ENCODE measurements around the gene NT5DC1.

NT5DC1 gene

DNA sequence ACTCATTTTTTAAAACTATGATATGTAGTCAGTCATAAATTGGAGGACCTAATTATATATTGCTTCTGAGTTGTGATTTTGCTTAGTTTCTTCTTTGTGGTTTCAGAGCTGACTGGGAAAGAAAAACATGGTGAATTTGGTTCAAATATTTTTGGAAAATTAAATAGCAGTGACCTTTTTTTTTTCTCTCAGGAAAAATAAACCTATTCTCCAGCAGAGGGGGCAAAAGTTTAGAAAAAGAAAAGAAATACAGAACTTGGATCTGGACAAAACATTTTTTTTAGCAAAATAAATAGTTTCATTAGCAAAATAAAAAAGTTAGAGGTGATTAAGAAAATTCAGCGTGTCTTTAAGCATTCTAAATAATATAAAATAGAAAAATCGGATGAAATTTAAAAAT, 15.1 kb downstream of the NT5DC1 start:
- no peak overlapping the region for H3K9ac ChIP-seq (ENCODE audit: low read depth, low read length)
- H3K79me2 ChIP-seq (ENCODE audit: insufficient read depth, low read length), result no peaks in the 10 kb centered on the region
- H3K27ac ChIP-seq (ENCODE audit: low read length), result no peak overlapping the region
- no peak overlapping the region for H2AFZ ChIP-seq (ENCODE audit: low read depth, low read length)
- no peak overlapping the region for H3K4me2 ChIP-seq (ENCODE audit: insufficient read depth, low read length)
- no peaks in the 10 kb centered on the region for H3K4me1 ChIP-seq (ENCODE audit: insufficient read depth, low read length)
- H3K4me3 ChIP-seq (ENCODE audit: low read depth in 1 of 2, low read length in 2 of 2), result no peak overlapping the region
- no peak for ATAC-seq (ENCODE audit: insufficient read depth, low read depth)
- no peaks in the 10 kb centered on the region for H3K9me3 ChIP-seq (ENCODE audit: insufficient read depth, low read length, severe bottlenecking)
- no peaks in the 10 kb centered on the region for H4K20me1 ChIP-seq (ENCODE audit: insufficient read depth, low read length)
- H3K36me3 ChIP-seq (ENCODE audit: insufficient read depth, low read length), result no peaks in the 10 kb centered on the region
- no peak for DNase-seq
- TF ChIP-seq, protein P1, sequence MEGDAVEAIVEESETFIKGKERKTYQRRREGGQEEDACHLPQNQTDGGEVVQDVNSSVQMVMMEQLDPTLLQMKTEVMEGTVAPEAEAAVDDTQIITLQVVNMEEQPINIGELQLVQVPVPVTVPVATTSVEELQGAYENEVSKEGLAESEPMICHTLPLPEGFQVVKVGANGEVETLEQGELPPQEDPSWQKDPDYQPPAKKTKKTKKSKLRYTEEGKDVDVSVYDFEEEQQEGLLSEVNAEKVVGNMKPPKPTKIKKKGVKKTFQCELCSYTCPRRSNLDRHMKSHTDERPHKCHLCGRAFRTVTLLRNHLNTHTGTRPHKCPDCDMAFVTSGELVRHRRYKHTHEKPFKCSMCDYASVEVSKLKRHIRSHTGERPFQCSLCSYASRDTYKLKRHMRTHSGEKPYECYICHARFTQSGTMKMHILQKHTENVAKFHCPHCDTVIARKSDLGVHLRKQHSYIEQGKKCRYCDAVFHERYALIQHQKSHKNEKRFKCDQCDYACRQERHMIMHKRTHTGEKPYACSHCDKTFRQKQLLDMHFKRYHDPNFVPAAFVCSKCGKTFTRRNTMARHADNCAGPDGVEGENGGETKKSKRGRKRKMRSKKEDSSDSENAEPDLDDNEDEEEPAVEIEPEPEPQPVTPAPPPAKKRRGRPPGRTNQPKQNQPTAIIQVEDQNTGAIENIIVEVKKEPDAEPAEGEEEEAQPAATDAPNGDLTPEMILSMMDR (IDR thresholded peaks at IDR 0.05; ENCODE audit: borderline replicate concordance, extremely low read depth, low read length, poor library complexity, severe bottlenecking), result peak; percentile 27
- TF ChIP-seq EZH2 (IDR thresholded peaks at IDR 0.05; ENCODE audit: borderline replicate concordance, low read depth, low read length, severe bottlenecking), result no peak
- no peaks in the 10 kb centered on the region for H3K27me3 ChIP-seq (ENCODE audit: insufficient read depth, low read length, poor library complexity)

DNA sequence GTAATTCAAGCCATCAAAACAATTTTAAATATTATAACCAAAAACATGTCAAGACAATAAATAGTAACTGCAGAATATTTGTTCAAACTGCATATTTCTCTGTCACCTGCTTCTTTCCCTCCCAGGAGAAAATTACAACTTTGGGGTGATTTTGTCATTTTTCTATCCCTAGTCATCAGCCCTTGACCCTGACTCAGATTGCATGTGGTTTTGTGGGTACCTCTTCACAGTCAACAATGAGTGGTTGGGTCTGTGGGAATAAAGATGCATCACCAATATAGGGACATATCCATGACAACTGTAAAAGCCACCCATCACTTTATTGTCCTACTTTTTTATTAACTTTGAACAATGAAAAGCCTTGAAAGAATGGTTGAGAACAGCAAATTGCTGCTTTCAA, 18.0 kb downstream of the NT5DC1 start:
- no peak overlapping the region for H3K4me2 ChIP-seq (ENCODE audit: insufficient read depth, low read length)
- no peak overlapping the region for H3K4me3 ChIP-seq (ENCODE audit: low read depth in 1 of 2, low read length in 2 of 2)
- no peaks in the 10 kb centered on the region for H3K9me3 ChIP-seq (ENCODE audit: insufficient read depth, low read length, severe bottlenecking)
- H3K27me3 ChIP-seq (ENCODE audit: insufficient read depth, low read length, poor library complexity), result no peaks in the 10 kb centered on the region
- H3K9ac ChIP-seq (ENCODE audit: low read depth, low read length), result no peak overlapping the region
- H3K79me2 ChIP-seq (ENCODE audit: insufficient read depth, low read length), result no peaks in the 10 kb centered on the region
- no peaks in the 10 kb centered on the region for H3K36me3 ChIP-seq (ENCODE audit: insufficient read depth, low read length)
- ATAC-seq (ENCODE audit: insufficient read depth, low read depth), result no peak
- no peaks in the 10 kb centered on the region for H3K4me1 ChIP-seq (ENCODE audit: insufficient read depth, low read length)
- no peaks in the 10 kb centered on the region for H4K20me1 ChIP-seq (ENCODE audit: insufficient read depth, low read length)
- no peak overlapping the region for H2AFZ ChIP-seq (ENCODE audit: low read depth, low read length)
- no peak for TF ChIP-seq EZH2 (IDR thresholded peaks at IDR 0.05; ENCODE audit: borderline replicate concordance, low read depth, low read length, severe bottlenecking)
- TF ChIP-seq, protein P1 (IDR thresholded peaks at IDR 0.05; ENCODE audit: borderline replicate concordance, extremely low read depth, low read length, poor library complexity, severe bottlenecking), result no peak
- no peak overlapping the region for H3K27ac ChIP-seq (ENCODE audit: low read length)
- no peak for DNase-seq

DNA sequence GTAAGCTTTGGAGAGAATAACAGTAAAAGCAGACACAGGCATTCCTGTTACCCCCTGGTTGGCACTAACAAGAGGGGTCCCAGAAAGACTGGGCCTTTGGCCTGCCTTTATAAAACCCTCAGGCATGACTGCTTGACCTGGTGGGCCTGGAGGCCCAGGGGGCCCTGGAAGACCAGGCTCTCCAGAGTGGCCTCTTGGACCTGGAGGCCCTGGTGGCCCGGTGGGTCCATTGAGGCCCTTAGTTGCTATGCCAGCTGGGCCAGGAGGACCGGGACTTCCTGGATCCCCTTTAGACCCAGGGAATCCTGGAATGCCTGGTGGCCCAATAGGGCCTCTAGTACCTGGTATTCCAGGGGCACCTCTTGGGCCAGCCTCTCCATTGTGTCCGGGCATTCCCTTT, 19.8 kb downstream of the NT5DC1 start:
- no peak for TF ChIP-seq EZH2 (IDR thresholded peaks at IDR 0.05; ENCODE audit: borderline replicate concordance, low read depth, low read length, severe bottlenecking)
- TF ChIP-seq, protein P1 (IDR thresholded peaks at IDR 0.05; ENCODE audit: borderline replicate concordance, extremely low read depth, low read length, poor library complexity, severe bottlenecking), result no peak
- DNase-seq (no peak), ATAC-seq (ENCODE audit: insufficient read depth, low read depth) (no peak)
- no peaks in the 10 kb centered on the region for H3K4me1 ChIP-seq (ENCODE audit: insufficient read depth, low read length)
- H3K27me3 ChIP-seq (ENCODE audit: insufficient read depth, low read length, poor library complexity), result no peaks in the 10 kb centered on the region
- no peak overlapping the region for H3K4me2 ChIP-seq (ENCODE audit: insufficient read depth, low read length)
- H3K36me3 ChIP-seq (ENCODE audit: insufficient read depth, low read length), result no peaks in the 10 kb centered on the region
- H3K9ac ChIP-seq (ENCODE audit: low read depth, low read length), result no peak overlapping the region
- no peaks in the 10 kb centered on the region for H3K79me2 ChIP-seq (ENCODE audit: insufficient read depth, low read length)
- H3K27ac ChIP-seq (ENCODE audit: low read length), result no peak overlapping the region
- H4K20me1 ChIP-seq (ENCODE audit: insufficient read depth, low read length), result no peaks in the 10 kb centered on the region
- no peak overlapping the region for H3K4me3 ChIP-seq (ENCODE audit: low read depth in 1 of 2, low read length in 2 of 2)
- no peak overlapping the region for H2AFZ ChIP-seq (ENCODE audit: low read depth, low read length)
- no peaks in the 10 kb centered on the region for H3K9me3 ChIP-seq (ENCODE audit: insufficient read depth, low read length, severe bottlenecking)

DNA sequence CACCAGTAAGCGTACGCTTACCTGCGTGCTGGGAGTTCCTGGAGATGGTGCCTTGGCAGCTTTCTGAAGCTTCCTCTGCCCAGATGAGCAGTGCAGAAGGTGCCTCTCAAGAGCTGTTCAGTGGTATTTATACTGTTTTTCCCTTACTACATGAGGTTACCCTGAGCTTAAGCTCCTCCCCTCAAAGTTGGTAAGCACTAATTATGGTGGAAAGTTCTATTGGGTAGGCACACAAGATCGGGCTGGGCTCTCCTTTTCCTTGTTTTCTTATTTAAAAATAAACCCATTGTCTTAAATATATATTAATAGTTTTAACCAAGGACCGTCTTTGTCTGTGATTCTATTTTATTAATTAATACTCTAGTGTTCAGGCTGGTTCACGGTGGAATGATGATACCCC, 25.4 kb downstream of the NT5DC1 start, which contains the start of gene COL10A1:
COL10A1 (minus strand) TSS at position 101 of the 400 bp plus-strand sequence. CDS start 640 bp downstream, outside the sequence.
- Histone ChIP-seq H3K79me2 (ENCODE audit: insufficient read depth, low read length) (no peaks in the 10 kb centered on the region), H3K4me1 (ENCODE audit: insufficient read depth, low read length) (no peaks in the 10 kb centered on the region), H3K36me3 (ENCODE audit: insufficient read depth, low read length) (no peaks in the 10 kb centered on the region), H3K4me3 (ENCODE audit: low read depth in 1 of 2, low read length in 2 of 2) (no peak within 1 kb of the TSS), H4K20me1 (ENCODE audit: insufficient read depth, low read length) (no peaks in the 10 kb centered on the region), H3K27me3 (ENCODE audit: insufficient read depth, low read length, poor library complexity) (no peaks in the 10 kb centered on the region), H3K27ac (ENCODE audit: low read length) (no peak within 1 kb of the TSS), H3K9me3 (ENCODE audit: insufficient read depth, low read length, severe bottlenecking) (no peaks in the 10 kb centered on the region), H2AFZ (ENCODE audit: low read depth, low read length) (no peak within 1 kb of the TSS), H3K9ac (ENCODE audit: low read depth, low read length) (no peak within 1 kb of the TSS), H3K4me2 (ENCODE audit: insufficient read depth, low read length) (no peak within 1 kb of the TSS)
- DNase-seq (no peak), ATAC-seq (ENCODE audit: insufficient read depth, low read depth) (no peak)
- TF ChIP-seq, protein P1 (IDR thresholded peaks at IDR 0.05; ENCODE audit: borderline replicate concordance, extremely low read depth, low read length, poor library complexity, severe bottlenecking), result no peak
- TF ChIP-seq EZH2 (IDR thresholded peaks at IDR 0.05; ENCODE audit: borderline replicate concordance, low read depth, low read length, severe bottlenecking), result no peak
